NCI-H748 (cell line): ENCODE measurements around the gene RAET1E.
"Not testable (repeated sequence)": the region's sequence is repeated elsewhere in the genome, so short reads cannot be mapped to it uniquely, and the experiment has no call there.

ENCODE experiments used
- DNase-seq: peaks from one replicate; lab custom pipeline; 2025; ENCODE audit not compliant: unreplicated experiment; lab: John Stamatoyannopoulos, UW

Gene RAET1E

GRCh38 chr6:149897855-149898744 is at the start of gene RAET1E:
Gene RAET1E (minus strand): TSS chr6:149898113. CDS start chr6:149890901, 7,212 bp downstream.
- no peak for DNase-seq

GRCh38 chr6:149947533-149947932 is 49.6 kb upstream of the RAET1E start:
- not testable (repeated sequence) for DNase-seq

- not testable (repeated sequence) for DNase-seq
These were observed 48.7 kb upstream of the RAET1E start for GRCh38 chr6:149946631-149947030.

GRCh38 chr6:149945276-149945675 is 47.4 kb upstream of the RAET1E start:
- not testable (repeated sequence) for DNase-seq

- DNase-seq, result not testable (repeated sequence)
These were observed 45.4 kb upstream of the RAET1E start for GRCh38 chr6:149943321-149943720.

GRCh38 chr6:149942461-149942829 is 44.5 kb upstream of the RAET1E start:
- no peak for DNase-seq

GRCh38 chr6:149941583-149942460 is 43.9 kb upstream of the RAET1E start, which contains the start of gene ULBP2:
Gene ULBP2 (plus strand): TSS chr6:149942014. CDS start chr6:149942073, 59 bp downstream.
- peak; percentile 83 for DNase-seq

- no peak for DNase-seq
These were observed 42.7 kb upstream of the RAET1E start for GRCh38 chr6:149940672-149940982.

- no peak for DNase-seq
These were observed 42.2 kb upstream of the RAET1E start for GRCh38 chr6:149939909-149940671.

- DNase-seq, result no peak
These were observed 41.4 kb upstream of the RAET1E start for GRCh38 chr6:149939356-149939648.

GRCh38 chr6:149938571-149939355 is 40.9 kb upstream of the RAET1E start:
- peak; percentile 20 for DNase-seq

- DNase-seq, result not testable (repeated sequence)
These were observed 40.2 kb upstream of the RAET1E start for GRCh38 chr6:149938013-149938570.

- DNase-seq, result no peak
These were observed 38.8 kb upstream of the RAET1E start for GRCh38 chr6:149936743-149937142.

GRCh38 chr6:149935668-149936067 is 37.8 kb upstream of the RAET1E start:
- no peak for DNase-seq

GRCh38 chr6:149935246-149935645 is 37.3 kb upstream of the RAET1E start:
- no peak for DNase-seq

GRCh38 chr6:149934249-149935156 is 36.6 kb upstream of the RAET1E start:
- DNase-seq, result peak; percentile 80

GRCh38 chr6:149933461-149933860 is 35.5 kb upstream of the RAET1E start:
- DNase-seq, result no peak

- DNase-seq, result no peak
These were observed 35.1 kb upstream of the RAET1E start for GRCh38 chr6:149933036-149933435.

GRCh38 chr6:149931501-149931900 is 33.6 kb upstream of the RAET1E start:
- no peak for DNase-seq
